ENCODE results near the gene RLN2. TPM values are rescaled to one million over a fixed set of nuclear protein-coding genes. Genes with fewer than 3 reads are reported as not detected.
A peak's percentile ranks its signal among the peaks of the same experiment; 100 is the strongest.
"Not testable (repeated sequence)": the region's sequence is repeated elsewhere in the genome, so short reads cannot be mapped to it uniquely, and the experiment has no call there.

Gene RLN2, protein sequence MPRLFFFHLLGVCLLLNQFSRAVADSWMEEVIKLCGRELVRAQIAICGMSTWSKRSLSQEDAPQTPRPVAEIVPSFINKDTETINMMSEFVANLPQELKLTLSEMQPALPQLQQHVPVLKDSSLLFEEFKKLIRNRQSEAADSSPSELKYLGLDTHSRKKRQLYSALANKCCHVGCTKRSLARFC
- 1 to 10 TPM; 3.4 to 4.0 TPM for total RNA-seq

- H3K27ac Mint-ChIP-seq; H3K27me3 Mint-ChIP-seq (ENCODE audit: low read depth); DNase-seq; H3K9me3 Mint-ChIP-seq; H3K36me3 Mint-ChIP-seq (ENCODE audit: low read depth): not testable (repeated sequence)
- peak within 1 kb of the TSS; percentile 15 for H3K4me3 Mint-ChIP-seq
- H3K4me1 Mint-ChIP-seq (ENCODE audit: low read depth) = peaks cover 18% of the 10 kb centered on the region
- intact Hi-C loops (cut with micrococcal nuclease) = loop anchor here (5.0 kb wide), 1 partner anchor 33 kb away; the partner anchor contains the start of gene RLN1
- CTCF ChIA-PET = interaction anchor here (1.0 kb wide), 1 partner anchor 10 kb away, joined by 3 read pairs; no protein-coding TSS in a partner anchor
Measured at GRCh38 chr9:5303840-5304795, at the start of gene RLN2. Gene RLN2, minus strand, starts transcription at chr9:5304716. Its CDS starts 136 bp downstream, at chr9:5304580.

DNA sequence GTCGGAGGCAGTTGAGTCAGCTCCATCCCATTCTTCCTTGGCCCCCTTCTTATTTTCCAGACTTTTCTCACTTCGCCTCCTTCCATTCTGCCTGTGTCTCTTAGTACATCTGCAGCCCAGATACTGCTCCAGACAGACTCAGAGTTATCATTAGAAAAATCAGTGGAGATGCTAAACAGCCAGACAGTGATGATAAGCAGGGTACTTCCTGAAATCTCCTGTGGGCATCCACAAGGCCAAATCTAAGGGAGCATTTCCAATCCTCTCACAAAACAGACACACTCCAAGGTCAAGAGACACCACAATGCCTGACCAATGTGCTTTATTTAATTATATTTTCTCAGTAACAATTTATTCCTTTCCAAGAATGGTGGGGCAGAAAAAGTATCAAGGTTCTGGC lies 49.7 kb upstream of the RLN2 start:
- DNase-seq = no peak
- Mint-ChIP-seq H3K4me3 (no peak overlapping the region), H3K9me3 (peaks cover 5% of the 10 kb centered on the region), H3K4me1 (ENCODE audit: low read depth) (peaks cover 30% of the 10 kb centered on the region), H3K36me3 (ENCODE audit: low read depth) (peaks cover 14% of the 10 kb centered on the region), H3K27ac (peak overlapping the region; percentile 39), H3K27me3 (ENCODE audit: low read depth) (no peaks in the 10 kb centered on the region)
- intact Hi-C loops (cut with micrococcal nuclease) = no loop called here
- CTCF ChIA-PET = no interaction called here

- DNase-seq = no peak
- Mint-ChIP-seq H3K27ac (no peak overlapping the region), H3K36me3 (ENCODE audit: low read depth) (peaks cover 10% of the 10 kb centered on the region), H3K9me3 (peaks cover 6% of the 10 kb centered on the region), H3K27me3 (ENCODE audit: low read depth) (no peaks in the 10 kb centered on the region), H3K4me1 (ENCODE audit: low read depth) (peaks cover 30% of the 10 kb centered on the region), H3K4me3 (no peak overlapping the region)
- intact Hi-C loops (cut with micrococcal nuclease) = no loop called here
- CTCF ChIA-PET = interaction anchor here (0.6 to 1.0 kb wide), 2 partner anchors 132 to 237 kb away, joined by 3 to 4 read pairs; no protein-coding TSS in a partner anchor
Measured at GRCh38 chr9:5352637-5353248, 48.2 kb upstream of the RLN2 start.

DNA sequence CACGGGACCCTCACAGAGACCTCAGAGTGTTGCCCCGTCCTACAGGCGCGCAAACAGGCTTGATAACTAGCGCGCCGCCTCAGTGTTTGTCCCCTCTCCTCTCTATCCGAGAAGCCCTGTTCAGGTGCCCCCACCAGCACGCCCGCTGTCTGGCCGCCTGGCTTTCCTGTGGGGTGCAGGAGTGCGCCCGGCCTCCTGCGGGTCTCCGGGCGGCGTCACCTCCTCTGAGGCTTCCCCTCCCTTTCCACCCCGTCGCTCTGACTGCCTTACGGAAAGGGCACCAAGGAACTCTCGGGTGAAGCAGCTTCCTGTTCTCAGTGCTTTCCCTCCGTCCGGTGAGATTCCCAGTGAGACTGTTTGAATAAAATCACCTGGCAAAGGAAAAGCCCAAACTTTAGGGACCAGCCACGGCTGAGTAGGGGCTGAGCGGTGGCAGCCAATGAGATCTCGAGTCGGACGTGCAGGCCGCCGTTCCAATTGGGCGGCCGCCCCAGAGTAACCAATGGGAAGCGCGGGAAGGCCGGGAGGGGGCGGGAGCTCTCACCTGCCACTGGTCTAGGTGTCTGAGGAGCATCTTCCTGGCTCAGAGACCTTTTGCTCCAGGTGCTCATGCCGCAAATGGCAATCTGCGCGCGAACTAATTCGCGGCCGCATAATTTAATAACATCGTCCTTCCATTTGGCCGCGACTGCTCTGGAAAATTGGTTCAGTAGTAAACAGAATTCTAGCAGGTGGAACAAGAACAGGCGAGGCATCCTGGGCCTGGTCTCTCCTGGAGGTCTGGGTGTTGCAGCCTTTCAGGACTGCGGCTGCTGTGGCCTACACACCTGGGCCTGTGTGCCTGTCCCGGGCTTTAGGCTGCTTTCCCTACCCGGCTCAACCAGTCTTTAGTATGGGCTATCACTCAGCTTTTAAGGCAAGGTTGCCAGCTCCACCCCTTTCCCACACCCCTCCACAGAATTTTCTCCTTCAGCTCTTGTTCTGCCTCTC lies 34.8 kb upstream of the RLN2 start, which contains the start of gene RLN1:
Gene RLN1, minus strand, starts transcription at position 885 of the 990 bp plus-strand sequence. Its CDS starts 130 bp downstream, at position 755.
- intact Hi-C loops (cut with micrococcal nuclease) = loop anchor here (5.0 kb wide), 1 partner anchor 37 kb away; the partner anchor contains the start of gene RLN2
- Mint-ChIP-seq H3K4me3 (peak within 1 kb of the TSS; percentile 76), H3K4me1 (ENCODE audit: low read depth) (peaks cover 26% of the 10 kb centered on the region), H3K27ac (peak within 1 kb of the TSS; percentile 56)
- H3K27me3 Mint-ChIP-seq (ENCODE audit: low read depth); H3K36me3 Mint-ChIP-seq (ENCODE audit: low read depth); DNase-seq; CTCF ChIA-PET; H3K9me3 Mint-ChIP-seq: not testable (repeated sequence)

- no peaks in the 10 kb centered on the region for H3K9me3 Mint-ChIP-seq
- H3K36me3 Mint-ChIP-seq (ENCODE audit: low read depth) = peaks cover 2% of the 10 kb centered on the region
- CTCF ChIA-PET = interaction anchor here (0.7 kb wide), 1 partner anchor 71 kb away, joined by 3 read pairs; no protein-coding TSS in a partner anchor
- no peak overlapping the region for H3K27ac Mint-ChIP-seq
- intact Hi-C loops (cut with micrococcal nuclease) = loop anchor here (1.0 to 5.0 kb wide), 4 partner anchors 34 to 1076 kb away; partner anchors contain the start of genes PLGRKT, RLN2 and UHRF2
- peak overlapping the region; percentile 57 for H3K4me3 Mint-ChIP-seq
- peaks cover 39% of the 10 kb centered on the region for H3K4me1 Mint-ChIP-seq (ENCODE audit: low read depth)
- H3K27me3 Mint-ChIP-seq (ENCODE audit: low read depth) = no peaks in the 10 kb centered on the region
- peak; percentile 42 for DNase-seq
Measured at GRCh38 chr9:5336688-5337087, 32.2 kb upstream of the RLN2 start.

DNA sequence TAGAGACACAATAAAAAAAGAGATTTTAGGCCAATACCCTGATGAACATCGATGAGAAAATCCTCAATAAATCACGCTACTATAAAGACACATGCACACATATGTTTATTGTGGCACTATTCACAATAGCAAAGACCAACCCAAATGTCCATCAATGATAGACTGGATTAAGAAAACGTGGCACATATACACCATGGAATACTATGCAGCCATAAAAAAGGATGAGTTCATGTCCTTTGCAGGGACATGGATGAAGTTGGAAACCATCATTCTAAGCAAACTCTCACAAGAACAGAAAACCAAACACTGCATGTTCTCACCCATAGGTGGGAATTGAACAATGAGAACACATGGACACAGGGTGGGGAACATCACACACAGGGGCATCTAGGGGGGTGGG lies 26.8 kb upstream of the RLN2 start:
- intact Hi-C loops (cut with micrococcal nuclease); CTCF ChIA-PET; DNase-seq; H3K27ac Mint-ChIP-seq; H3K27me3 Mint-ChIP-seq (ENCODE audit: low read depth); H3K9me3 Mint-ChIP-seq; H3K4me3 Mint-ChIP-seq: not testable (repeated sequence)
- peaks cover 39% of the 10 kb centered on the region for H3K4me1 Mint-ChIP-seq (ENCODE audit: low read depth)
- peaks cover 24% of the 10 kb centered on the region for H3K36me3 Mint-ChIP-seq (ENCODE audit: low read depth)

GRCh38 chr9:5326893-5327548 lies 22.5 kb upstream of the RLN2 start:
- CTCF ChIA-PET = interaction anchor here (0.6 to 0.7 kb wide), 2 partner anchors 61 to 157 kb away, joined by 3 to 4 read pairs; no protein-coding TSS in a partner anchor
- no peak overlapping the region for H3K4me3 Mint-ChIP-seq
- no peak overlapping the region for H3K27ac Mint-ChIP-seq
- peak; percentile 23 for DNase-seq
- intact Hi-C loops (cut with micrococcal nuclease) = no loop called here
- H3K4me1 Mint-ChIP-seq (ENCODE audit: low read depth) = peaks cover 19% of the 10 kb centered on the region
- peaks cover 23% of the 10 kb centered on the region for H3K36me3 Mint-ChIP-seq (ENCODE audit: low read depth)
- peaks cover 3% of the 10 kb centered on the region for H3K9me3 Mint-ChIP-seq
- no peaks in the 10 kb centered on the region for H3K27me3 Mint-ChIP-seq (ENCODE audit: low read depth)

DNA sequence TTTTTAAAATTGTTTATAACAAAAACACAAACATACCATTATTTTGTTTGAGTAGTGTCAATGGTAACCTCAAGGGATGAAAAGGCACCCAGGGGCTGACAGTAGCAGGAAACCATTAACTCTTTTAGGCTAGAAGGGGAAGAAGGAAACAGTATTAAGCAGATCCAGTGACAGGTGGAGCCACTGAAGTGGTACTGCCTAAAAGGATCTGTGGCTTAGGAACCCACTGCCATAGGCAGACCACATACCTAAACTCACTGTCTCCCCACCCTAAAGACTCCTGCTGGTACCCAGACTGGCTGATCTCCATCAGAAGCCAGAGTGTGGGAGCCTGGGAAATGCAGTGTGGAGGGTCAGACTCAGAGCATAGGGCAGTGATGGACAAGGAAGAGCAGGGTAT lies 21.7 kb upstream of the RLN2 start:
- DNase-seq = no peak
- no peaks in the 10 kb centered on the region for H3K27me3 Mint-ChIP-seq (ENCODE audit: low read depth)
- intact Hi-C loops (cut with micrococcal nuclease) = no loop called here
- H3K9me3 Mint-ChIP-seq = peaks cover 3% of the 10 kb centered on the region
- H3K36me3 Mint-ChIP-seq (ENCODE audit: low read depth) = peaks cover 23% of the 10 kb centered on the region
- CTCF ChIA-PET = interaction anchor here (0.7 kb wide), 1 partner anchor 157 kb away, joined by 4 read pairs; no protein-coding TSS in a partner anchor
- H3K4me3 Mint-ChIP-seq = no peak overlapping the region
- no peak overlapping the region for H3K27ac Mint-ChIP-seq
- peaks cover 23% of the 10 kb centered on the region for H3K4me1 Mint-ChIP-seq (ENCODE audit: low read depth)

GRCh38 chr9:5321601-5322000 lies 17.1 kb upstream of the RLN2 start:
- CTCF ChIA-PET = interaction anchor here (0.9 to 1.1 kb wide), 3 partner anchors 12 to 136 kb away, joined by 3 to 6 read pairs (median 4); partner anchors contain the start of gene INSL6
- DNase-seq; H3K27ac Mint-ChIP-seq; H3K9me3 Mint-ChIP-seq; H3K4me3 Mint-ChIP-seq; H3K27me3 Mint-ChIP-seq (ENCODE audit: low read depth); H3K36me3 Mint-ChIP-seq (ENCODE audit: low read depth): not testable (repeated sequence)
- intact Hi-C loops (cut with micrococcal nuclease) = loop anchor here (1.0 to 5.0 kb wide), 2 partner anchors 104 to 134 kb away; partner anchors contain the start of gene INSL6
- peaks cover 11% of the 10 kb centered on the region for H3K4me1 Mint-ChIP-seq (ENCODE audit: low read depth)

GRCh38 chr9:5321058-5321457 lies 16.5 kb upstream of the RLN2 start:
- Mint-ChIP-seq H3K27ac (no peak overlapping the region), H3K9me3 (peaks cover 5% of the 10 kb centered on the region), H3K27me3 (ENCODE audit: low read depth) (no peaks in the 10 kb centered on the region), H3K36me3 (ENCODE audit: low read depth) (peaks cover 5% of the 10 kb centered on the region), H3K4me3 (no peak overlapping the region), H3K4me1 (ENCODE audit: low read depth) (peaks cover 7% of the 10 kb centered on the region)
- CTCF ChIA-PET = interaction anchor here (0.9 to 1.0 kb wide), 2 partner anchors 12 to 104 kb away, joined by 3 to 4 read pairs; no protein-coding TSS in a partner anchor
- DNase-seq = no peak
- intact Hi-C loops (cut with micrococcal nuclease) = loop anchor here (1.0 to 5.0 kb wide), 2 partner anchors 104 to 134 kb away; partner anchors contain the start of gene INSL6

Measured in activated naive CD4-positive, alpha-beta T cell treated with anti-CD3 and anti-CD28 coated beads for 36 hours (primary cell).